ENCODE data around the gene RANGAP1.

Gene RANGAP1

GRCh38 chr22:41240377-41241132 is 45.4 kb downstream of the RANGAP1 start, which contains the start of gene CHADL:
Gene CHADL, minus strand, starts transcription at chr22:41240931. Its CDS starts 50 bp downstream, at chr22:41240881.
- Mint-ChIP-seq H3K36me3 (ENCODE audit: low read depth) (peaks cover 4% of the 10 kb centered on the region), H3K27ac (no peak within 1 kb of the TSS), H3K9me3 (no peaks in the 10 kb centered on the region), H3K4me3 (no peak within 1 kb of the TSS), H3K27me3 (ENCODE audit: low read depth) (peaks cover 3% of the 10 kb centered on the region), H3K4me1 (ENCODE audit: low read depth) (peaks cover 3% of the 10 kb centered on the region)
- DNase-seq (ENCODE audit: low spot score): no peak

- H3K9me3 Mint-ChIP-seq: no peaks in the 10 kb centered on the region
- H3K27ac Mint-ChIP-seq: no peak overlapping the region
- no peak for DNase-seq (ENCODE audit: low spot score)
- H3K4me3 Mint-ChIP-seq: no peak overlapping the region
- peaks cover 3% of the 10 kb centered on the region for H3K27me3 Mint-ChIP-seq (ENCODE audit: low read depth)
- peaks cover 4% of the 10 kb centered on the region for H3K36me3 Mint-ChIP-seq (ENCODE audit: low read depth)
- H3K4me1 Mint-ChIP-seq (ENCODE audit: low read depth): peaks cover 3% of the 10 kb centered on the region
These were observed 46.4 kb downstream of the RANGAP1 start for GRCh38 chr22:41239443-41240128.

GRCh38 chr22:41238570-41239442 is 47.2 kb downstream of the RANGAP1 start:
- Mint-ChIP-seq H3K4me3 (peak overlapping the region; percentile 85), H3K9me3 (no peaks in the 10 kb centered on the region), H3K27me3 (ENCODE audit: low read depth) (peaks cover 3% of the 10 kb centered on the region), H3K27ac (peak overlapping the region; percentile 65), H3K4me1 (ENCODE audit: low read depth) (peaks cover 3% of the 10 kb centered on the region), H3K36me3 (ENCODE audit: low read depth) (peaks cover 3% of the 10 kb centered on the region)
- DNase-seq (ENCODE audit: low spot score): no peak

GRCh38 chr22:41237707-41238569 is 48.0 kb downstream of the RANGAP1 start:
- DNase-seq (ENCODE audit: low spot score): peak; percentile 75
- peak overlapping the region; percentile 55 for H3K4me3 Mint-ChIP-seq
- peaks cover 3% of the 10 kb centered on the region for H3K4me1 Mint-ChIP-seq (ENCODE audit: low read depth)
- no peak overlapping the region for H3K27ac Mint-ChIP-seq
- H3K36me3 Mint-ChIP-seq (ENCODE audit: low read depth): peaks cover 3% of the 10 kb centered on the region
- H3K9me3 Mint-ChIP-seq: no peaks in the 10 kb centered on the region
- H3K27me3 Mint-ChIP-seq (ENCODE audit: low read depth): peaks cover 3% of the 10 kb centered on the region

DNA sequence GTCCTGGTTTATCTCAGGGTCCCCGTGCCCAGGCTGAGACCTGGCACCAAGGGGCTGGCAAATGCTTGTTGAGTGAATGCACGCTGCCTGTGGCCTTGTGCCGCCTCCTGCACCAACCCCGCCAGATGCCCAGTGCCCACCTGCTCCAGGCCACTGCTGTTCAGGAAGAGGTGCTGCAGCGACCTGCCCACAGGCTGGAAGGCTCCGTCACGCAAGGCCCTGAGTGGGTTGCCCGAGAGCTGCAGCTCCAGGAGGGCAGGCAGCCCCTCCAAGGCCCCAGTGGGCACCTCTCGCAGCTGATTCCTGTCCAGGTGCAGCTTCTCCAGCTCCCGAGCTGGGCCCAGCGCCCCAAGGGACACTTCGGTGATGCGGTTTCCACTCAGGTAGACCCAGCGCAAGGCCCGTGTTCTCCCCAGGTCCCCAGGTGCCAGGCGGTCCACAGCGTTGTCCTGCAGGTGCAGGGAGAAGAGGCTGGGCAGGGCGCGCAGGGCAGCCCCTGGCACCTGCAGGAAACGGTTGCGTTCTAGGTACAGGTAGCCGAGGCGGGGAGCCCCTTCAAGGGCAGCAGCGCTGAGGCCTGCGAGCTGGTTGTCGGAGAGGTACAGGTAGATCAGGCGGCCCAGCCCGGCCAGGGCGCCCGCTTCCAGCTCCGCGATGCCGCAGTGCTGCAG is 48.8 kb downstream of the RANGAP1 start:
- H3K27ac Mint-ChIP-seq: peak overlapping the region; percentile 49
- H3K36me3 Mint-ChIP-seq (ENCODE audit: low read depth): no peaks in the 10 kb centered on the region
- H3K4me1 Mint-ChIP-seq (ENCODE audit: low read depth): peaks cover 3% of the 10 kb centered on the region
- H3K9me3 Mint-ChIP-seq: no peaks in the 10 kb centered on the region
- peaks cover 3% of the 10 kb centered on the region for H3K27me3 Mint-ChIP-seq (ENCODE audit: low read depth)
- DNase-seq (ENCODE audit: low spot score): no peak
- peak overlapping the region; percentile 55 for H3K4me3 Mint-ChIP-seq

- peaks cover 3% of the 10 kb centered on the region for H3K4me1 Mint-ChIP-seq (ENCODE audit: low read depth)
- peaks cover 2% of the 10 kb centered on the region for H3K36me3 Mint-ChIP-seq (ENCODE audit: low read depth)
- no peaks in the 10 kb centered on the region for H3K9me3 Mint-ChIP-seq
- no peak for DNase-seq (ENCODE audit: low spot score)
- no peak overlapping the region for H3K4me3 Mint-ChIP-seq
- peaks cover 3% of the 10 kb centered on the region for H3K27me3 Mint-ChIP-seq (ENCODE audit: low read depth)
- H3K27ac Mint-ChIP-seq: no peak overlapping the region
These were observed 50.9 kb downstream of the RANGAP1 start for GRCh38 chr22:41234815-41235695.

DNA sequence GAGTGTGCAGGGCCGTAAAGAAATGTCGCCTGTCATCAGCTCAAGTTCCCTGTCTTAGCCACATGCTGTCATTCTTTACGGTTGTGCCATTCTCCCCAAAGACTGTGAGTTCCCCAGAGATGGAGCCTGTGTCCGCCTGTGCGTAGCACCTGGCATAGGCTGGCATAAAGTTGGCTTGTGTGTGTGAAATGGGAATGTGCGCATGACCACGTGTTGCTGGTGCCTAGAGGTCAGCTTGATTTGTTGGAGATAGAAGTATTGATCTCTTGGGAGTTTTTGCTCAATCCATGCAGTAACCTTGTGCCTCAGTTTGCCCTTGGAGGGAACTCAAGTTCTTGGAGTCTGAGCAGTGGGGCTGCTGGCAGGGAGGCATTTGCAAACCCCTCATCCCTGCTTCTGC is 54.6 kb downstream of the RANGAP1 start:
- no peak overlapping the region for H3K4me3 Mint-ChIP-seq
- no peak for DNase-seq (ENCODE audit: low spot score)
- no peaks in the 10 kb centered on the region for H3K27me3 Mint-ChIP-seq (ENCODE audit: low read depth)
- no peaks in the 10 kb centered on the region for H3K4me1 Mint-ChIP-seq (ENCODE audit: low read depth)
- H3K27ac Mint-ChIP-seq: no peak overlapping the region
- H3K9me3 Mint-ChIP-seq: no peaks in the 10 kb centered on the region
- peaks cover 5% of the 10 kb centered on the region for H3K36me3 Mint-ChIP-seq (ENCODE audit: low read depth)

DNA sequence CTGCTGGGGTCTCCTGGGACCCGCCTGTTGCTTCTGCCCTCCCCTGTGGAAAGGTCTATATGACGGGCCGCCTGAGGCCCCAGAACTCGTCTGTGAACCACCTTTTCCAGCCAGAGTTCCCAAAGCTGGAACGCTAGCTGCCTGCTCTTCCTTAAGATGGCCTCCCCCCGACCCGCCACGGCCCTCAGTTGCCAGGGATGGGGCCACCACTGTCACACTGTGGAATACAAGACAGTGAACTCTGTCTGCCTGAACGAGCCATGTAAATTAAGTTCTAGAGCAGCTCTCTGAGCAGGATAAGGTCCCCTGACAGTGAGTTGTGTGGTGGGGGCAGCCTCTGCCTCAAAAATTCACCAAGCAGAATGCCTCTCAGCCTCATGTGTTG is 55.6 kb downstream of the RANGAP1 start:
- Mint-ChIP-seq H3K27me3 (ENCODE audit: low read depth) (no peaks in the 10 kb centered on the region), H3K4me1 (ENCODE audit: low read depth) (no peaks in the 10 kb centered on the region), H3K4me3 (no peak overlapping the region), H3K36me3 (ENCODE audit: low read depth) (peaks cover 6% of the 10 kb centered on the region), H3K27ac (no peak overlapping the region), H3K9me3 (no peaks in the 10 kb centered on the region)
- no peak for DNase-seq (ENCODE audit: low spot score)

DNA sequence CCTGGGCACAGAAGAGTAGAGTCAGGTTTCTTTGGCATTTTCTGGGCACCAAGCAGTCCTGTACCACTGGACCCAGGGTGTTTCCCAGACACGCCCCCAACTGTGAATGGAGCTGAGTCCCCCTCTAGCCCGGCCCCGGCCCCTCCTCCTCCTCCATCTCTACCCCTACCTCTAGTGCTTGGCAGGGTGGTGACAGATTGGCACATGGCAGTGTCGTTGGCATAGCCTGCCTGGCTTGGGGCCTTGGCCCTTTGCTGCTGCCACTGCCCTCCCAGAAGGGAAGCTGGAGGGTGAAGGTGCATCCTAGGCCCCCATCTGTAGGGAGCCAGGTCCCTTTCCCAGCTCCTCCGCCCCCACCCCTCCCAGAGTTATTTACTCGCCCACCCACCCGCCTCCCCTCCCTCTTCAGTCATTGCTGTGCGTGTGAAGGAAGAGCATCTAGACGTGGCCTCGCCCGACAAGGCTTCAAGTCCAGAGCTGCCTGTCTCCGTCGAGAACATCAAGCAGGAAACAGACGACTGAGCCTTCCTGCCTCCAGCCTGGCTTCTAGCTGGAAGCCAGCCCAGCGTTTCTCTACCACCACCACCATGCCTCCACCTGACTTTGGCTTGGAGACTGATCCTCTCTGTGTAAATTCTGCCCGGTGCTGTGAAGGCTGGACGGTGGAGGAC is 56.1 kb downstream of the RANGAP1 start:
- no peaks in the 10 kb centered on the region for H3K27me3 Mint-ChIP-seq (ENCODE audit: low read depth)
- H3K4me3 Mint-ChIP-seq: no peak overlapping the region
- H3K27ac Mint-ChIP-seq: no peak overlapping the region
- DNase-seq (ENCODE audit: low spot score): no peak
- peaks cover 7% of the 10 kb centered on the region for H3K36me3 Mint-ChIP-seq (ENCODE audit: low read depth)
- no peaks in the 10 kb centered on the region for H3K9me3 Mint-ChIP-seq
- no peaks in the 10 kb centered on the region for H3K4me1 Mint-ChIP-seq (ENCODE audit: low read depth)

DNA sequence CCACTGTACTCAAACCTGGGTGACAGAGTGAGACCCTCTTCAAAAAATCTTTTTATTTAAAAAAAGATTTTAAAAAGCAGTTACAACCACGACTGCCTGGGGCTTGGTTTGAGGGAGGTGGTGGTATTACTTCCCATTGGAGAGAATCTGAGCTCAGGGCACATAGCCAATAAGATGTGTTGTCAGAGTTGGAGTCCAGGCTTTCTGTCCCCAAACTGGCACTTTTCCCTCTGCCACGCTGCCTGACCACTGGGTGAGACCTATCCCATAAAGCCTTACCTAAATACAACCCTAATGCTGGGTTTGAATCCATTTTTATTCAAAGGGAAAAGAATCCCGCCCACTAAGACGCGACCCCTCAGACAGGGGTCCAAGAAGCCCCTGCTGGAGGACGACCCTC is 56.8 kb downstream of the RANGAP1 start:
- Mint-ChIP-seq H3K9me3 (no peaks in the 10 kb centered on the region), H3K4me1 (ENCODE audit: low read depth) (no peaks in the 10 kb centered on the region), H3K4me3 (no peak overlapping the region), H3K27ac (no peak overlapping the region), H3K27me3 (ENCODE audit: low read depth) (no peaks in the 10 kb centered on the region), H3K36me3 (ENCODE audit: low read depth) (peaks cover 10% of the 10 kb centered on the region)
- no peak for DNase-seq (ENCODE audit: low spot score)

GRCh38 chr22:41226723-41227655 is 59.0 kb downstream of the RANGAP1 start:
- H3K4me3 Mint-ChIP-seq: no peak overlapping the region
- H3K36me3 Mint-ChIP-seq (ENCODE audit: low read depth): peaks cover 18% of the 10 kb centered on the region
- no peaks in the 10 kb centered on the region for H3K4me1 Mint-ChIP-seq (ENCODE audit: low read depth)
- no peak for DNase-seq (ENCODE audit: low spot score)
- no peaks in the 10 kb centered on the region for H3K27me3 Mint-ChIP-seq (ENCODE audit: low read depth)
- no peaks in the 10 kb centered on the region for H3K9me3 Mint-ChIP-seq
- H3K27ac Mint-ChIP-seq: peak overlapping the region; percentile 12
